ENCODE results near the gene KRT73.
"Not testable (repeated sequence)": the region's sequence is repeated elsewhere in the genome, so short reads cannot be mapped to it uniquely, and the experiment has no call there.

DNA sequence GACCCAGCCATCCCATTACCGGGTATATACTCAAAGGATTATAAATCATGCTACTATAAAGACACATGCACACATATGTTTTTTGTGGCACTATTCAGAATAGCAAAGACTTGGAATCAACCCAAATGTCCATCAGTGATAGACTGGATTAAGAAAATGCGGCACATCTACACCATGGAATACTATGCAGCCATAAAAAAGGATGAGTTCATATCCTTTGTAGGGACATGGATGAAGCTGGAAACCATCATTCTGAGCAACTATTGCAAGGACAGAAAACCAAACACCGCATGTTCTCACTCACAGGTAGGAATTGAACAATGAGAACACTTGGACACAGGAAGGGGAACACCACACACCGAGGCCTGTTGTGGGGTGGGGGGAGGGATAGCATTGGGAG is 24.1 kb downstream of the KRT73 start:
- TF ChIP-seq, protein P1, sequence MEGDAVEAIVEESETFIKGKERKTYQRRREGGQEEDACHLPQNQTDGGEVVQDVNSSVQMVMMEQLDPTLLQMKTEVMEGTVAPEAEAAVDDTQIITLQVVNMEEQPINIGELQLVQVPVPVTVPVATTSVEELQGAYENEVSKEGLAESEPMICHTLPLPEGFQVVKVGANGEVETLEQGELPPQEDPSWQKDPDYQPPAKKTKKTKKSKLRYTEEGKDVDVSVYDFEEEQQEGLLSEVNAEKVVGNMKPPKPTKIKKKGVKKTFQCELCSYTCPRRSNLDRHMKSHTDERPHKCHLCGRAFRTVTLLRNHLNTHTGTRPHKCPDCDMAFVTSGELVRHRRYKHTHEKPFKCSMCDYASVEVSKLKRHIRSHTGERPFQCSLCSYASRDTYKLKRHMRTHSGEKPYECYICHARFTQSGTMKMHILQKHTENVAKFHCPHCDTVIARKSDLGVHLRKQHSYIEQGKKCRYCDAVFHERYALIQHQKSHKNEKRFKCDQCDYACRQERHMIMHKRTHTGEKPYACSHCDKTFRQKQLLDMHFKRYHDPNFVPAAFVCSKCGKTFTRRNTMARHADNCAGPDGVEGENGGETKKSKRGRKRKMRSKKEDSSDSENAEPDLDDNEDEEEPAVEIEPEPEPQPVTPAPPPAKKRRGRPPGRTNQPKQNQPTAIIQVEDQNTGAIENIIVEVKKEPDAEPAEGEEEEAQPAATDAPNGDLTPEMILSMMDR (IDR thresholded peaks at IDR 0.05), result not testable (repeated sequence)
- TF ChIP-seq POLR2AphosphoS5, POLR2A (IDR thresholded peaks at IDR 0.05): not testable (repeated sequence)
